NCI-H1417 (cell line): ENCODE measurements around the gene PLEKHG5.

Experiments used
- DNase-seq, 3 experiments: peaks; one replicate each; lab custom pipeline; 2025; lab: John Stamatoyannopoulos, UW

PLEKHG5 gene

DNA sequence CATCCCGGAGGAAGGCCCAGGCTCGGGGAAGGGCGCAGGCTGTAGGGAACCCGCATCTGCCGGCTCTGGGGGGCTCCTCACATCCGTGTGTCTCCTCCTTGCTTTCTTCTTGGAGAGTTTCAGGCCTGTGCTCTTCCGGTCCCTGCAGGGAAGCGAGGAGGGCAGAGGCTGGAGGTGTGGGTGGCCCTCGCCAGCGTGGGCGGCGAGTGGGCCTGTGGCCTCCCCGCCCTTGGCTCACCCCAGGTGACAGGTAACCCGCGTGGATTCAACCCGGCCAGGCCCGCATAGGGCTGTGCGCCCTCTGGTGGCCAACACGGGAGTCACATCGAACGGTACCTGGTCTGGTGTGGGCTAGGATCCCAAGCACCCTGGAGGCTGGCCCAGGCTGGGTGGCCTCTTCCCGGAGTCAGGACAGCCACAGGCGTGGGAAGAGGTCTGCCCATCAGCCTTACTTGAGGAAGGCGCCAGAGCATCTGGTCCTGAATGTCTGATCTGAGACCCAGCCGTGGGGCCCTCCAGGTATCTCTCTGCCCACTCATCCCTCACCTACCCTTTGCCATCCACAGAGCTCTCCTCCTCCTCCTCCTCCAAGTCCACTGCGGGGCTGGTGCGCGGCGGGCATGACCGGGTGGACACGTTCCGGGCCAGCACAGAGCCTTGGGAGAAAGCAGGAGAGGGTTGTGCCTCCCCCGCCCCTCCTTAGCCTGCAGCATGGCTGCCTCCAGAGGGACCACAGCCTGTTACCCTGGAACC is 15.9 kb downstream of the PLEKHG5 start:
- DNase-seq: peak; percentile 57 to 76 (median 65)

GRCh38 chr1:6474815-6475282 is 16.6 kb downstream of the PLEKHG5 start:
- peak in 1 of 3 experiments; percentile 49 for DNase-seq

- DNase-seq: peak; percentile 92 to 94 (median 92)
Observed at GRCh38 chr1:6473974-6474814, 17.3 kb downstream of the PLEKHG5 start.

DNA sequence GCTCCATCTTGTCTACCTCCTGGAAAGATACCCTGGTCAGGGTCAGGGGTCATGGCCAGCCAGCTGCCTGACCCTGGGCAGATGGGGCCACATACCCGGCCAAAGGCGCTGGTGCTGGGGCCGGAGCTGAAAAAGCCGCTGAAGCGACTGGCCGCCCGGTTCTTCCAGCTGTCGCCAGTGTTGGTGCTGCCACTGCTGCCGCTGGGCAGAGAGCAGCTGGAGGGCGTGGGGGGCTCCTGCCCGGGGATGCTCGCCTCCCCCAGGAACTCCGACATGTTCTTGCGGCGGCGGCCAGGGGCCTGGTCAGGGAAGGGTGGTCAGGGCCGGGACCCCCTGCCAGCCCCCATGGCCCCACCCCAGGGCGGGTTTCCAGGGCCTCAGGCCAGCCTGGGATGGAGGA is 18.3 kb downstream of the PLEKHG5 start:
- DNase-seq: no peak

GRCh38 chr1:6472391-6472790 is 19.1 kb downstream of the PLEKHG5 start:
- DNase-seq: peak in 1 of 3 experiments; percentile 27

- DNase-seq: no peak
Observed at GRCh38 chr1:6471970-6472368, 19.5 kb downstream of the PLEKHG5 start.

DNA sequence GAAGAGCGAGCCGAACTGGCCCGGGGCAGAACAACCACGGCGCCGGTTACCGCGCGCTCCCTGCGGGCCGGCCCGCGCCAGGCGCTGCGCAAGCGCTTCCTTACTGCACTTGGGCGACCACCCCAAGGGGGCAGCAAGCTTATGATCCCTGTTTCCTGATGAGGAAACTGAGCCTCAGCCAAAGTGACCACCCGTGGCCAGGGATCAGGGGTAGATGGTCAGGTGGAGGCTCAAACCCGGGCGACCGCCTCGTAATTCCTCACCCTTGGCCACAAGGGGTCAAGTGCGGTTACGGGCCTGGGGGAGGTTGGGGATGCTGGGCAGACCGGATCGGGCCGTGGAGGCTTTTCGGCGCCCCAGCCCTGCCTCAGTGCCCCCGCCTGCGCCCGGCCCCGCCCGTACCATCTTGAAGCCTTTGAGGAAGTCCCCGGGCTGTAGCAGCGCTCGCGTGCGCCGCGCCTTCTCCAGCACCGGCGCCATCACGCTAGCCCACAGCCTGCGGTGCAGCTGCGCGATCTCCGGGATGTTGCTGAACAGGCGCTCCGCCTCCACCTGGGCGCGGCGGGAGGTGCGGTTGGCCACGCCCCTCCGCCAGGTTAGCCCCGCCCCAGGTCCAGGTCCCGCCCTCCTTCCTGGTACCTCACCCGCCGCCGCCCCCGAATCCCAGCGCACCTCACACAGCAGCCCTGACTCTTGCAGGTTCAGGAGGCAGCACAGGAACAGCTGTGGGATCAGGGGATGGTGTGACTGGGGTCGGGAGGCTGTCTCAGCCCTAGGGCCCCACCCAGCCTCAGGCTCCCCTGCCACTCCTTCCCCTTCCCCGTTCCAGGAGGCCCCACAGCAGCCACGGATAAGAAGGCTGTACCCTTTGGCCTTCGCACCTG is 20.1 kb downstream of the PLEKHG5 start:
- DNase-seq: peak in 1 of 3 experiments; percentile 89

DNA sequence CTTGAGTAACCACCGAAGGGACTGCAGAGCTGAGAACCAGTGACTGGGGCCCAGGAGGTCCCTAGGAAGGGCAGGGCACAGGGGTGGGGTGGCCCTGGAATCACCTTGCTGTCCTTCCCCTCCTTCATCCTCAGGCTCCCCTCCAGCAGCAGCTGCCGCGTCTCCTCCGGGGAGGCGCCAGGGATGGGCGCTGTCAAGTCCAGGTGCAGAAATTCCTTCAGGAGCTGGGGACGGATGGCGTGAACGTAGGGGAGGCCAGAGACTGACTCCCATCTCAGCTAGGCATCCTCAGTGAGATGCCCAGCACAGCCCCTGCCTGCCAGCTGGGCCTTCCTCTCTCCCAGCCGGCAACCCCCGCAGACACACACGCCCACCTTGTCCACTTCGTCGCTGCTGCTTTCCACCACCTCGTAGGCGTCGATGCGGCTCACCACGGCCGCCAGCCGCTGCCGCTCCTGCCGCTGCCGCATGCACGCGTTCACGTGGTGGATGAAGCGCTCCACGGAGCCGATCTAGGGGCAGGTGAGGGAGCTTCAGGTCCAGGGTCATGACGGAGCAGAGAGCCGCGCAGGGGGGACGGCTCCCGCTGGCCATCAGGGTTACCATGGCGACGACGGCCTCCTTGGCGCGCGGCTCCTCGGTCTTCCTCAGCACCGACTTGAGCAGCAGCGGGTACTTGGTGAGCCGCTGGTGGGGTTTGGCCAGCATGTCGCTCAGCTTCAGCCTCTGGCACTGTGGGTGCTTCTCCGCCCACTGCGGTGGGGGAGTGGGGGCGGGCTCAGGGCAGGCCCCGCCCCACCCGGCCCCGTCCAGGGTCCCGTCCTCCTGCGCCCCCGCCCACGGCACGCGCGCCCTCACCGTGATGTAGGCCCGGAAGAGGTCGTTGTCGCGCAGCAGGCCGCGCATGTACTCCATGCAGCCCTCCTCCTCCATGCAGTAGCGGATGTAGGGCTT is 21.1 kb downstream of the PLEKHG5 start:
- no peak for DNase-seq

DNA sequence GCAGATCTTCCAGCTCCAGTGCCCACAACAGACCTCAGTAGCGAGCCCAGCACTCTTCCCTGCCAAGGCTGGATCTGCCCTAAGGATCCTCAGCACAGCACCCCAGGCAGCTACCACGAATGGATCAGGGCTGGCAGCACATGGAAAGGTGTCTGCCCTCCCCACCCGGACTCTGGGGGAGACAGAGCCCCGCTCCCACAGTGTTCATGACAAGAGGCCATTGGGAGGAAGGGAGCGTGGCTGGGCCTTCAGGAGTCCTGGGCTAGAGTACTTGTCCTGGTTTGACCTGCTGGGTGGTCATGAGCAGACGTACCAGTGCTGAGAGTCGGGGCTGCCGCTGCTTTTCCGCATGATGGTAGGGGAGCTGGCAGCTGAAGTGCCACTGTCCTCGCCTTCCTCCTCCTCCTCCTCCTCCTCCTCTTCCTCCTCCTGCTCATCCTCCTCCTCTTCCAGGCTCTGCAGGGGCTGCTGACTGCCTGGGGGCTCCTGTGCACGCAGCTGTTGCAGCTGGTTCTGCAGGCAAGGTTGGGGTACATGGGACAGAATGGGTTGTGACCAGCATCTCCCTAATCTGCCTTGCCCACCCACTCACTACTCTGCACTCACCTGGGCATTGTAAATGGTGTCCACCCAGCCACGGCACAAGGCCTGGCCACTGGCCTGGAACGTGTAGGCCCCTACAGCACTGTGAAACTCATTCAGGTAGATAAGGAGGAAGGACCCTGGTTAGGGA is 22.6 kb downstream of the PLEKHG5 start:
- DNase-seq: no peak

GRCh38 chr1:6467744-6468688 is 23.5 kb downstream of the PLEKHG5 start:
- no peak for DNase-seq

- DNase-seq: no peak
Observed at GRCh38 chr1:6467224-6467623, 24.2 kb downstream of the PLEKHG5 start.

GRCh38 chr1:6466751-6467150 is 24.7 kb downstream of the PLEKHG5 start:
- DNase-seq: no peak

DNA sequence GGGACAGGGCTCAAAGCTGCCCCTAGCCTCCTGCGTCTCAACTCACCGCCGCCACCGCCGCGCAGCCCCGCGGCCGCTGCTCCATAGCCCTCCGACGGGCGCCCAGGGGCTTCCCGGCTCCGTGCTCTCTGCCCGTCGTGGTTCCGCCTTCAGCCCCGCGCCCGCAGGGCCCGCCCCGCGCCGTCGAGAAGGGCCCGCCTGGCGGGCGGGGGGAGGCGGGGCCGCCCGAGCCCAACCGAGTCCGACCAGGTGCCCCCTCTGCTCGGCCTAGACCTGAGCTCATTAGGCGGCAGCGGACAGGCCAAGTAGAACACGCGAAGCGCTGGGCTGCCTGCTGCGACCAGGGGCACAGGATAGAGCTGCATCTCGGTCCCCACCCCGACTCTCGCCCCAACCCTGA is 25.4 kb downstream of the PLEKHG5 start, which contains the start of gene TNFRSF25:
Gene TNFRSF25 (minus strand): TSS at position 151 of the 400 bp plus-strand sequence. CDS start 66 bp downstream, at position 85.
- no peak for DNase-seq

DNA sequence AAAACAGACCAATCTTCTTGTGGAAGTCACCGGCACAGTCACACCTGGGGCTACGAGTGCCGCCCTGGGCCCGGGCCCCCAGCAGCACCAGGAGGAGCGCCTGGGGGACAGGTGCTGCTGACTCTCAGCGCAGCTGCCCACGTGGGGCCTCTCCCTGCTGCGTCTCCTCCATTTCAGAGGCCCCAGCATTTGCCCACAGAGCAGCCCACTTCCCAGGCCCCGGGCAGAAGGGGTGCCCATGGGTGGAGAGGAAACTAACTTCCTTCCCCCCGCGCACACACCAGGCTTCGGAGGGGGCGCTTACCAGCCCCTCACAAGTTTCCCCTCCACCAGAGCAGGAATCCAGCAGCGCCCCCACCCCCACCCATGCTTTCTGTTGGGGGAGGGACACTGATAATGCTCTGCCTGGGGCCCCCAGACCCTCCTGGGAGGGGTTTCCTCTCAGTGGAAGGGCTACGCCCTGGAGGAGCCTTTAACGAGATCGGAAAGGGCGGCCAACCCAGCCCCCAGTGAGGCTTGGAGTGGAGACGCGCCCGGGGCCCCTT is 25.9 kb downstream of the PLEKHG5 start:
- peak in 2 of 3 experiments; percentile 32 to 59 for DNase-seq

DNA sequence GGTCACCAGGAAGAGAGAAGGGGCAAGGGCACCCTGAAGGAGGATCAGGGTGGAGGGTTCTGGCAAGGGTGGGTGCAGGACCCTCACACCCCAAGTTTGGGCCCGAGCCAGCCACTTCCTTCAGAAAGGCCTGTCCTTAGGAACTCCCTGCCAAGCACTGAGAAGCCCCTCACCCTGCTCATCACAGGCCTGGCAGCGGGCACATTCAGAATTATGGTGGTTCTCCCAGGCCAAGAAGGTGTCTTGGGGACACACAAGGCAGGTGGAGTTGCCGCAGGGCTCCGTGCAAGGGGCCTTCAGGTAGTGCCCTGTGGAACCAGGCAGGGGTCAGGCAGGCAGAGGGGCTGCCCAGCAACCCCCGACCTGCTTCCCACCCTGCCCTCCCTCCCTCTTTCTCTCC is 26.6 kb downstream of the PLEKHG5 start:
- no peak for DNase-seq

- DNase-seq: peak in 2 of 3 experiments; percentile 20 to 30
Observed at GRCh38 chr1:6464514-6464836, 27.0 kb downstream of the PLEKHG5 start.

GRCh38 chr1:6463120-6463412 is 28.4 kb downstream of the PLEKHG5 start:
- DNase-seq: no peak

GRCh38 chr1:6462412-6463119 is 28.9 kb downstream of the PLEKHG5 start:
- no peak for DNase-seq
